GM12878 (cell line): ENCODE measurements around the gene ZNF777. TPM values are rescaled to one million over a fixed set of nuclear protein-coding genes. Genes with fewer than 3 reads are reported as not detected.

Experiments
- ATAC-seq: fragments of 200-7000 bp; cut with Tn5 transposase; 3 replicates; pipeline ENCODE4 v1.9.1; 2020; ENCODE audit warnings: mild to moderate bottlenecking, moderate library complexity
- BruUV-seq: library from RNA; stranded (reverse); fragments of 400-500 nt; replicated peaks from 2 replicates; lab custom pipeline; 2021; lab: Mats Ljungman, UMichigan
- CTCF ChIA-PET: fragments of 300-600 bp; sonication (Branson Sonifier 250); formaldehyde crosslinking; extraction: SDS; loops from one replicate; lab custom pipeline; 2021; ENCODE audit warnings: inconsistent platforms; lab: Yijun Ruan, JAX
- POLR2A ChIA-PET: fragments of 350-600 bp; formaldehyde crosslinking; extraction: SDS; loops from one replicate; lab custom pipeline; 2021; ENCODE audit warnings: inconsistent platforms; lab: Charles Lee
- RAD21 ChIA-PET: fragments of 300-600 bp; sonication (Branson Sonifier 250); formaldehyde crosslinking; loops from one replicate; lab custom pipeline; 2023; ENCODE audit warnings: antibody characterized with exemption; ENCODE audit not compliant: unreplicated experiment; lab: Charles Lee
- SMC1A ChIA-PET: fragments of 300-600 bp; sonication (Branson Sonifier 250); formaldehyde crosslinking; loops from one replicate; lab custom pipeline; 2023; ENCODE audit not compliant: unreplicated experiment, uncharacterized antibody; lab: Charles Lee
- DNase-seq: peaks from one replicate; pipeline ENCODE4 v3.0.0-alpha.2; 2011; ENCODE audit warnings: low read depth, low spot score
- FAIRE-seq: peaks from 3 replicates; lab custom pipeline; 2011; peaks lifted over from hg19 to GRCh38; lab: Jason Lieb, UNC
- H2AFZ ChIP-seq: 2 replicates; pipeline ENCODE4 v1.6.0; 2011; ENCODE audit warnings: low read depth, low read length, control low read depth; ENCODE audit not compliant: control insufficient read depth
- H3K27ac ChIP-seq: 2 replicates; pipeline ENCODE4 v1.5.1; 2011; ENCODE audit warnings: control low read depth; ENCODE audit not compliant: control insufficient read depth, insufficient read depth
- H3K27me3 ChIP-seq, 2 experiments: replicated peaks in 1 of 2; 2 replicates each; pipeline versions ENCODE4 v1.6.0 to v1.6.1; 2011; ENCODE audit warnings: low read length in 1 of 2; ENCODE audit not compliant: control insufficient read depth in 2 of 2, insufficient read depth in 2 of 2
- H3K36me3 ChIP-seq, 2 experiments: 2 replicates each; pipeline ENCODE4 v1.5.1; 2011; ENCODE audit warnings: low read length in 1 of 2; ENCODE audit not compliant: control insufficient read depth in 2 of 2, insufficient read depth in 2 of 2
- H3K4me1 ChIP-seq: 2 replicates; pipeline ENCODE4 v1.6.1; 2011; ENCODE audit warnings: mild to moderate bottlenecking, low read length, moderate library complexity, mixed read lengths; ENCODE audit not compliant: control insufficient read depth, insufficient read depth
- H3K4me2 ChIP-seq: 2 replicates; pipeline ENCODE4 v1.6.0; 2011; ENCODE audit warnings: control low read depth; ENCODE audit not compliant: control insufficient read depth, insufficient read depth
- H3K4me3 ChIP-seq: fragments of 200-600 bp; sonication (generic); 2 replicates; pipeline ENCODE4 v1.5.1; 2016
- H3K79me2 ChIP-seq: 2 replicates; pipeline ENCODE4 v1.6.0; 2011; ENCODE audit warnings: low read length; ENCODE audit not compliant: control insufficient read depth, insufficient read depth
- H3K9ac ChIP-seq: 2 replicates; pipeline ENCODE4 v1.8.0; 2011; ENCODE audit warnings: low read length, control low read depth, mixed read lengths; ENCODE audit not compliant: control insufficient read depth, insufficient read depth
- H3K9me3 ChIP-seq: replicated peaks from 3 replicates; pipeline ENCODE4 v1.5.1; 2011; ENCODE audit warnings: mild to moderate bottlenecking, low read length; ENCODE audit not compliant: control insufficient read depth, insufficient read depth
- H4K20me1 ChIP-seq: 2 replicates; pipeline ENCODE4 v1.6.0; 2011; ENCODE audit not compliant: control insufficient read depth, insufficient read depth
- CTCF ChIP-seq, 3 experiments: IDR thresholded peaks in 2 of 3; conservative IDR thresholded peaks in 1 of 3; 2 replicates each; pipeline ENCODE4 v1.5.1; 2011; ENCODE audit warnings: low read depth in 3 of 3, low read length in 3 of 3, mild to moderate bottlenecking in 3 of 3, control low read depth in 2 of 3, moderate library complexity in 2 of 3, inconsistent platforms in 1 of 3, mixed read lengths in 1 of 3; ENCODE audit not compliant: control insufficient read depth in 2 of 3, insufficient read depth in 1 of 3; ENCODE audit errors: extremely low read depth in 1 of 3
- NRF1 ChIP-seq: conservative IDR thresholded peaks from 2 replicates; pipeline ENCODE4 v1.6.1; 2011; ENCODE audit warnings: mild to moderate bottlenecking, low read depth, low read length, improper control_type of control experiment
- SIX5 ChIP-seq: IDR thresholded peaks from 2 replicates; pipeline ENCODE4 v1.6.1; 2011; ENCODE audit warnings: mild to moderate bottlenecking, low read depth, low read length, moderate library complexity; ENCODE audit not compliant: severe bottlenecking
- ZNF207 ChIP-seq: fragments of 450-650 bp; IDR thresholded peaks from 2 replicates; pipeline ENCODE4 v1.6.1; 2014; ENCODE audit warnings: antibody characterized with exemption, mild to moderate bottlenecking, borderline replicate concordance
- whole genome bisulfite sequencing: methylation state at CpG from one replicate; pipeline ENCODE4 v1.1.6; 2016; ENCODE audit warnings: low lambda C conversion rate; ENCODE audit not compliant: insufficient replicate concordance, insufficient coverage; ENCODE audit errors: missing lambda C conversion rate; 5-methylcytosine and 5-hydroxymethylcytosine counted together
- in situ Hi-C: fragments of 300-500 bp; cut with MboI; formaldehyde crosslinking; loops from 9 replicates; pipeline ENCODE4 v1.14.3; 2018; ENCODE audit warnings: mixed read lengths
- intact Hi-C: fragments of 100-400 bp; cut with micrococcal nuclease; formaldehyde crosslinking; loops from one replicate; pipeline ENCODE4 v1.14.2; 2022; ENCODE audit not compliant: unreplicated experiment
- polyA plus RNA-seq, 11 experiments: library from polyadenylated mRNA; depleted of rRNA in 4 of 11; unstranded in 6 of 11; stranded (reverse) in 5 of 11; fragments of >200 nt; fragmentation: Nextera tagmentation in 4 of 11; fragmentation: Illumina TruSeq in 1 of 11; extraction: Ambion mirVana in 4 of 11; extraction: Trizol in 1 of 11; gene quantifications; 1 replicate in 1 of 11; 2 replicates in 10 of 11; pipeline versions ENCODE4 v1.2.1 to v1.2.3, GENCODE V29; 2011 to 2016; ENCODE audit warnings: inconsistent platforms in 2 of 11, missing spikeins in 2 of 11, low read depth in 1 of 11
- total RNA-seq, 4 experiments: library from RNA; depleted of rRNA in 3 of 4; stranded (reverse); fragments of >200 nt in 3 of 4; fragmentation: Illumina TruSeq in 1 of 4; extraction: Trizol in 1 of 4; gene quantifications; 2 replicates each; pipeline versions ENCODE4 v1.2.1 to v1.2.3, GENCODE V29; 2013 to 2021

Gene ZNF777
- total and polyA plus RNA-seq, 10 of the 15 experiments (the other 5 are each of a cell fraction or from before 2014, with no cell fraction given), result 0.03 to 16.0 (median 3.7) TPM

- 73% methylated on average over 5 of the region's 5 CpGs for WGBS
- H3K36me3 ChIP-seq, result peaks cover 0 to 2% of the 10 kb centered on the region in 2 experiments; a peak in 2 of 4 replicates
- H3K27me3 ChIP-seq, result no peaks in the 10 kb centered on the region
- ChIA-PET POLR2A (no interaction called here), CTCF (interaction anchor here (0.6 to 1.7 kb wide), 2 partner anchors 15 to 208 kb away, joined by 3 read pairs; no protein-coding TSS in a partner anchor), SMC1A (interaction anchor here (1.5 kb wide), 1 partner anchor 9 kb away, joined by 5 read pairs; no protein-coding TSS in a partner anchor), RAD21 (no interaction called here)
- H4K20me1 ChIP-seq, result no peaks in the 10 kb centered on the region
- DNase-seq (no peak), FAIRE-seq (no peak), ATAC-seq (no peak)
- H3K4me1 ChIP-seq, result no peaks in the 10 kb centered on the region
- H3K4me2 ChIP-seq, result no peak overlapping the region
- H3K79me2 ChIP-seq, result no peaks in the 10 kb centered on the region
- BruUV-seq, result no TSS peak
- H3K9me3 ChIP-seq, result no peaks in the 10 kb centered on the region; the same call in 1 of the 3 replicates
- no peak overlapping the region for H3K27ac ChIP-seq
- intact Hi-C loops, result no loop called here
- H3K9ac ChIP-seq, result no peak overlapping the region
- no peak overlapping the region for H3K4me3 ChIP-seq
- in situ Hi-C loops, result no loop called here
- H2AFZ ChIP-seq, result no peak overlapping the region
- 0 out of 6 replicates have a peak, but pooled peaks of 1 of the 3 experiments have one; percentile 3 for TF ChIP-seq CTCF (IDR thresholded peaks at IDR 0.05 in 2 of 3, conservative IDR thresholded peaks at IDR 0.05 in 1 of 3; ENCODE audit: control insufficient read depth in 2 of 3, extremely low read depth in 1 of 3, insufficient read depth in 1 of 3, low read depth in 3 of 3, low read length in 3 of 3)
- TF ChIP-seq SIX5, result no peak
- no peak for TF ChIP-seq ZNF207
- TF ChIP-seq NRF1, result no peak
Observed at GRCh38 chr7:149468208-149468607, 7.3 kb upstream of the ZNF777 start.
